Measurements from ENCODE around the gene GRPEL1. TPM values are rescaled to one million over a fixed set of nuclear protein-coding genes. Genes with fewer than 3 reads are reported as not detected.

Gene GRPEL1
- total and polyA plus RNA-seq, 10 of the 15 experiments (the other 5 are each of a cell fraction or from before 2014, with no cell fraction given), result 30.8 to 119 (median 67.6) TPM

- TF ChIP-seq MXI1 (IDR thresholded peaks at IDR 0.05; ENCODE audit: low read depth, low read length) (no peak), CREB1 (IDR thresholded peaks at IDR 0.05; ENCODE audit: low read depth) (no peak), RUNX3 (IDR thresholded peaks at IDR 0.05; ENCODE audit: low read length) (no peak), IRF3 (IDR thresholded peaks at IDR 0.05) (no peak), MTA3 (IDR thresholded peaks at IDR 0.05; ENCODE audit: borderline replicate concordance, low read length) (no peak), CBFB (IDR thresholded peaks at IDR 0.05; ENCODE audit: low read depth) (no peak), FOS (IDR thresholded peaks at IDR 0.05; ENCODE audit: borderline replicate concordance, extremely low read depth, insufficient read length) (no peak), NKRF (conservative IDR thresholded peaks at IDR 0.05) (no peak), KDM1A (IDR thresholded peaks at IDR 0.05; ENCODE audit: borderline replicate concordance) (no peak), ZNF274 (IDR thresholded peaks at IDR 0.05; ENCODE audit: insufficient read depth, insufficient read length) (no peak), MYC (IDR thresholded peaks at IDR 0.05; ENCODE audit: insufficient read depth, insufficient read length, insufficient replicate concordance, low read length, severe bottlenecking) (no peak)
- ChIA-PET RAD21 (ENCODE audit: unreplicated experiment) (no interaction called here), CTCF (no interaction called here), SMC1A (ENCODE audit: uncharacterized antibody, unreplicated experiment) (interaction anchor here (2.0 kb wide), 1 partner anchor 19 kb away, joined by 5 read pairs; the partner anchor contains the start of gene GRPEL1), POLR2A (interaction anchor here (1.1 kb wide), 1 partner anchor 18 kb away, joined by 3 read pairs; the partner anchor contains the start of gene GRPEL1)
- no peaks in the 10 kb centered on the region for H3K9me3 ChIP-seq (replicated peaks; ENCODE audit: control insufficient read depth, insufficient read depth, low read length)
- DNase-seq (ENCODE audit: low read depth, low spot score), result no peak
- H4K20me1 ChIP-seq (ENCODE audit: control insufficient read depth, insufficient read depth), result peaks cover 10% of the 10 kb centered on the region; the same call in 1 of the 2 replicates
- in situ Hi-C loops (cut with MboI), result no loop called here
- no peak for ATAC-seq
- no peak overlapping the region for H3K9ac ChIP-seq (ENCODE audit: control insufficient read depth, insufficient read depth, low read length)
- no peak overlapping the region for H3K4me3 ChIP-seq
- no peak overlapping the region for H2AFZ ChIP-seq (ENCODE audit: control insufficient read depth, low read depth, low read length)
- H3K4me1 ChIP-seq (ENCODE audit: control insufficient read depth, insufficient read depth, low read length), result peaks cover 22% of the 10 kb centered on the region
- H3K36me3 ChIP-seq (ENCODE audit: control insufficient read depth in 2 of 2, insufficient read depth in 2 of 2, low read length in 1 of 2), result peaks cover 5 to 8% of the 10 kb centered on the region in 2 experiments; a peak in 3 of 4 replicates
- no peak overlapping the region for H3K27ac ChIP-seq (ENCODE audit: control insufficient read depth, insufficient read depth)
- FAIRE-seq, result no peak
- 91% methylated on average over 11 of the region's 11 CpGs for WGBS (ENCODE audit: insufficient coverage, insufficient replicate concordance, low lambda C conversion rate, missing lambda C conversion rate)
- H3K79me2 ChIP-seq (ENCODE audit: control insufficient read depth, insufficient read depth, low read length), result peaks cover 37% of the 10 kb centered on the region
- no peaks in the 10 kb centered on the region for H3K27me3 ChIP-seq (replicated peaks in 1 of 2; ENCODE audit: control insufficient read depth in 2 of 2, insufficient read depth in 2 of 2, low read length in 1 of 2)
- H3K4me2 ChIP-seq (ENCODE audit: control insufficient read depth, insufficient read depth), result no peak overlapping the region
- no TSS peak for BruUV-seq (replicated peaks)
- intact Hi-C loops (cut with micrococcal nuclease; ENCODE audit: unreplicated experiment), result loop anchor here (5.0 kb wide), 1 partner anchor 142 kb away; the partner anchor contains the start of gene TBC1D14
These were observed 18.1 kb downstream of the GRPEL1 start for GRCh38 chr4:7049739-7050138.
